Mucosa of descending colon (tissue), 3 donors: ENCODE results near the gene CNOT9. TPM values are rescaled to one million over a fixed set of nuclear protein-coding genes. Genes with fewer than 3 reads are reported as not detected.

Experiments
- ATAC-seq: fragments of 200-7000 bp; cut with Tn5 transposase; one replicate; pipeline ENCODE4 v1.9.1; 2020; ENCODE audit warnings: mild to moderate bottlenecking, moderate library complexity
- DNase-seq, 3 donors: peaks; one replicate each; pipeline ENCODE4 v3.0.0-alpha.2; 2020
- H3K36me3 ChIP-seq: fragments of 200-600 bp; one replicate; pipeline ENCODE4 v1.8.0; 2021; ENCODE audit warnings: low read depth, mild to moderate bottlenecking
- H3K4me1 ChIP-seq: fragments of 200-600 bp; one replicate; pipeline ENCODE4 v1.8.0; 2021; ENCODE audit warnings: low read depth, mild to moderate bottlenecking
- H3K4me3 ChIP-seq: fragments of 200-600 bp; one replicate; pipeline ENCODE4 v1.8.0; 2021; ENCODE audit warnings: mild to moderate bottlenecking
- H3K9me3 ChIP-seq: fragments of 200-600 bp; one replicate; pipeline ENCODE4 v1.8.0; 2021; ENCODE audit warnings: mild to moderate bottlenecking
- intact Hi-C, 2 donors: fragments of 100-400 bp; cut with DNase I in 1 of 2; cut with micrococcal nuclease in 1 of 2; formaldehyde crosslinking; loops; one replicate each; pipeline versions ENCODE4 v1.11.0 to v1.11.1; 2022; cut with DNase I, micrococcal nuclease
- total RNA-seq, 3 donors: library from RNA; stranded (reverse); fragmentation: NEBNext Ultra II Directional in 2 of 3; extraction: Animal tissue kit (Norgen Biotek cat#: 25700) in 2 of 3; gene quantifications; one replicate each; pipeline versions ENCODE4 v1.2.1 to v1.2.4, GENCODE V29; 2021 to 2023
- TF ChIP-seq, protein P1 (sequence below): fragments of 200-600 bp; IDR thresholded peaks from one replicate; pipeline ENCODE4 v1.8.0; 2022; ENCODE audit warnings: antibody characterized with exemption, mild to moderate bottlenecking
- donor health status: DM: no; HTN: no; CAD: no; lungs with moderate emphysema.
- donor health status: DM: no; HTN: no; CAD: no.
- donor health status: DM: no; HTN: yes; CAD: no.

Gene CNOT9
- total RNA-seq, 3 donors from 2014 or later: 31.0 to 41.8 (median 37.8) TPM

DNA sequence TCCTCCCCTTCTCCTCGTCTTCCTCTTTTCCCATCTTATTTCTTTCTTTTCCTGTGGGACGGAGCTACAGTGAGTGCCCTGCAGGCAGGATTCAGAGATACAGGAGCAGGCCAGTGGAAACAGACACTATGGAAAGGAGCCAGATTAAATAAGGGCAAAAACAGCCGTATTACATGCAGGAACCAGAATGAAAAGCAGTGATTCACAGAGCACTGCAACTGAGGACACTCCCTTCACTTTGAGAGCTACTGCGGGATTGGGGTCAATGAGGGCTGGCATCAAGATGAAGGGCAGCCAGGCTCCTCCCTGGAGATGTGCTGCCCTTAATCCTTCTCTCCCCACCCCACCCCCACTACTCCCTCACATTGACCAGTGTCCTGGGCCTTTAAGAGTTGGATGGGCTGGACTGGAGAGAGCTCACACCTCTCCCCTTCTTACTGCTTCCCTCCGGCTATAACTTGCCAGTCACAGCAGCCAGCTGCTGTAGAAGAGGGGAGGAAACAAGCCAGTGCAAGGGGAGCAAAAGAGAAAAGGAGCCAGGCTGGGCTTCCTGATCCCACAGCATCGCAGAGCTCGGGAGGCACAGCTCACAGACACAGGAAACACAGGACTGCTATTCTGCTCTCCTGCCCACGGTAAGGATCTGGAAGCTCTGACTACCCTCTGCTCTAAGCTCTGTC is 38.9 kb downstream of the CNOT9 start, which contains the start of gene PLCD4:
Gene PLCD4, plus strand, starts transcription at position 464 of the 680 bp plus-strand sequence. CDS start 7,841 bp downstream, outside the sequence.
- H3K4me3 ChIP-seq: no peak within 1 kb of the TSS
- no peaks in the 10 kb centered on the region for H3K4me1 ChIP-seq
- intact Hi-C loops: no loop called here
- peak; percentile 65 for ATAC-seq
- DNase-seq: peak in 1 of 3 donors; percentile 8
- TF ChIP-seq, protein P1, sequence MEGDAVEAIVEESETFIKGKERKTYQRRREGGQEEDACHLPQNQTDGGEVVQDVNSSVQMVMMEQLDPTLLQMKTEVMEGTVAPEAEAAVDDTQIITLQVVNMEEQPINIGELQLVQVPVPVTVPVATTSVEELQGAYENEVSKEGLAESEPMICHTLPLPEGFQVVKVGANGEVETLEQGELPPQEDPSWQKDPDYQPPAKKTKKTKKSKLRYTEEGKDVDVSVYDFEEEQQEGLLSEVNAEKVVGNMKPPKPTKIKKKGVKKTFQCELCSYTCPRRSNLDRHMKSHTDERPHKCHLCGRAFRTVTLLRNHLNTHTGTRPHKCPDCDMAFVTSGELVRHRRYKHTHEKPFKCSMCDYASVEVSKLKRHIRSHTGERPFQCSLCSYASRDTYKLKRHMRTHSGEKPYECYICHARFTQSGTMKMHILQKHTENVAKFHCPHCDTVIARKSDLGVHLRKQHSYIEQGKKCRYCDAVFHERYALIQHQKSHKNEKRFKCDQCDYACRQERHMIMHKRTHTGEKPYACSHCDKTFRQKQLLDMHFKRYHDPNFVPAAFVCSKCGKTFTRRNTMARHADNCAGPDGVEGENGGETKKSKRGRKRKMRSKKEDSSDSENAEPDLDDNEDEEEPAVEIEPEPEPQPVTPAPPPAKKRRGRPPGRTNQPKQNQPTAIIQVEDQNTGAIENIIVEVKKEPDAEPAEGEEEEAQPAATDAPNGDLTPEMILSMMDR: no peak
- no peaks in the 10 kb centered on the region for H3K36me3 ChIP-seq
- H3K9me3 ChIP-seq: no peaks in the 10 kb centered on the region

DNA sequence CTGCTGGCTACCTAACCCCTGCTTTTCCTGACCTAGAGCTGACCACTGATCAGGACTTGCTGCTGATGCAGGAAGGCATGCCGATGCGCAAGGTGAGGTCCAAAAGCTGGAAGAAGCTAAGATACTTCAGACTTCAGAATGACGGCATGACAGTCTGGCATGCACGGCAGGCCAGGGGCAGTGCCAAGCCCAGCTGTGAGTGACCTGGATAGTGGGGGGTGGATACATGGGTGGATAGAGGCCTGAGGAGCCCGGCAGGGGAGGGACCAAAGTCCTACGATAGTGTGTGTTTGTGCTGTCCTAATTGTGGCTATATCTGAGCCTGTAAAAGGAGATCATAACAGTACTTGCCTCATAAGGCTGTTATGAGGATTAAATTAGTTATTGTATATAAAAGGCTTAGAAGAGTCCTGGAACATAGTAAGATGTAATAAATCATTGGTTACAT is 47.3 kb downstream of the CNOT9 start:
- TF ChIP-seq, protein P1: no peak
- ATAC-seq: peak; percentile 97
- Histone ChIP-seq H3K9me3 (no peaks in the 10 kb centered on the region), H3K4me1 (no peaks in the 10 kb centered on the region), H3K4me3 (no peak overlapping the region), H3K36me3 (no peaks in the 10 kb centered on the region)
- intact Hi-C loops: no loop called here
- DNase-seq: peak in 2 of 3 donors; percentile 56 to 59

DNA sequence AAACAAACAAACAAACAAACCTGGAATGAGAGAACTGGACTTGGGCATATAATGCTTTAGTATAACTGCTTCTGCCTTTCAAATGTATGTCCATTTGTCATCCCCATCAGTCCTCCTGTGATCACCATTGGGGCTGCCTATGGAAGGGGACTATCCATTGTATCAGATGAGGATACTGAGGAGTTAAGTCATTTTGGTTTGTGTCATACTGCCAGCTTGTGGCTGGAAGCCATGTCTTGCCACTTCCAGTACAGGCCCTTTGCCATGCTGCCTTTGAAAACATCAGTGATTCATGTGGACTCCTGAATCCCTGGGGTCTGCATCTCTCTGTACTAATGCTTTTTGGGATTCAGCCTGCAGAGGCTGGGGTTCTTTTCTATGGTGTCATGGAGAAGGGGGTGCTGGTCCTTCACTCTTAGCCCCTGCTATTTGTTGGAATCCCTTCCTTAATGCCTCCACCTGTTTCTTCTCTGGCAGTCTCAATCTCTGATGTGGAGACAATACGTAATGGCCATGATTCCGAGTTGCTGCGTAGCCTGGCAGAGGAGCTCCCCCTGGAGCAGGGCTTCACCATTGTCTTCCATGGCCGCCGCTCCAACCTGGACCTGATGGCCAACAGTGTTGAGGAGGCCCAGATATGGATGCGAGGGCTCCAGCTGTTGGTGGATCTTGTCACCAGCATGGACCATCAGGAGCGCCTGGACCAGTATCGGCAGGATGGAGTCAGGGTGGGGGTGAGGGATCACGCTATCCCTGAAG is 49.6 kb downstream of the CNOT9 start:
- TF ChIP-seq, protein P1: no peak
- Histone ChIP-seq H3K9me3 (no peaks in the 10 kb centered on the region), H3K36me3 (no peaks in the 10 kb centered on the region), H3K4me3 (no peak overlapping the region), H3K4me1 (no peaks in the 10 kb centered on the region)
- no peak for ATAC-seq
- intact Hi-C loops: no loop called here
- DNase-seq: no peak

DNA sequence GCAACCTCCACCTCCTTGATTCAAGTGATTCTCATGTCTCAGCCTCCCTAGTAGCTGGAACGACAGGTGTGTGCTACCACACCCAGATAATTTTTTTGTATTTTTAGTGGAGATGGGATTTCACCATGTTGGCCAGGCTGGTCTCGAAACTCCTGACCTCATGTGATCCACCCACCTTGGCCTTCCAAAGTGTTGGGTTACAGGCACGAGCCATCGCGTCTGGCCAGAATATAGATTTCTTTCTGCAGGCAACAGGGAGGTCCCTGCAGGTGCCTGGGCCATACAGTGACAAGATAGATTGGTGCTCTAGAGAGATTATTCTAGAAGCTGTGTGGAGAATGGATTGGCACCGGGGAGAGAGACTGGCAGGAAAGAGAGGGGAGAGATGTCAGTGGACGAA is 52.4 kb downstream of the CNOT9 start:
- Histone ChIP-seq H3K36me3 (no peaks in the 10 kb centered on the region), H3K4me3 (no peak overlapping the region), H3K4me1 (no peaks in the 10 kb centered on the region), H3K9me3 (no peaks in the 10 kb centered on the region)
- intact Hi-C loops: no loop called here
- DNase-seq (no peak), ATAC-seq (no peak)
- TF ChIP-seq, protein P1: no peak

DNA sequence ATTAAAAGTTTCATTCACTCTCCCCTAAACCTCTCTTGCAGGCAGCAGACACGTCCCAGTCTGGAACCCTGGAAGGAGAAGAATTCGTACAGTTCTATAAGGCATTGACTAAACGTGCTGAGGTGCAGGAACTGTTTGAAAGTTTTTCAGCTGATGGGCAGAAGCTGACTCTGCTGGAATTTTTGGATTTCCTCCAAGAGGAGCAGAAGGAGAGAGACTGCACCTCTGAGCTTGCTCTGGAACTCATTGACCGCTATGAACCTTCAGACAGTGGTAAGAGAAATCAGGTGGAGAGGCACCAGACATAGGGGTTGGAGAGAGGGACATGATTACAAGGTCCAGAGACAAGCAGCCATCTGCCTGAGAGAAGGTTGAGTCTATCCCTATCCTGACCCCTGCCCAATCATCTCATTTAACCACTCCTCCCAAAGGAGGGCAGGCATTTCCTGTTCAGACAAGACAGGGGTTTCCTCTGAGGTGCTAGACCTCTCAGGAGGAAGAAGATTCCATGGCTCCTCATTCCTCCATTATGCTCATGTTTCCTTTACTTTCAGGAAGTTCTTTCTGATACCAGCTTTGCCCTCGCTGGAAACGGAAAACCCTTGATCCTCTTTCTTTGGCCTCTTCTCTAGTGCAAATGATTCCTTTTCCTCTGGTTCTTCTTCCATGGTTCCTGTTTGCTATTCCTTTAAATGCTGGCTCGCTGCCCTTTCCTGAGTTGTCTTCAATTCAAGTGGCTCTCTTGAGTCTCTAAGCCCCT is 54.1 kb downstream of the CNOT9 start:
- intact Hi-C loops: no loop called here
- DNase-seq: no peak
- Histone ChIP-seq H3K4me1 (no peaks in the 10 kb centered on the region), H3K9me3 (no peaks in the 10 kb centered on the region), H3K36me3 (no peaks in the 10 kb centered on the region), H3K4me3 (no peak overlapping the region)
- TF ChIP-seq, protein P1: no peak
- ATAC-seq: no peak
